ENCODE data around the gene CD84.
A peak's percentile ranks its signal among the peaks of the same experiment; 100 is the strongest.
"Not testable (repeated sequence)": the region's sequence is repeated elsewhere in the genome, so short reads cannot be mapped to it uniquely, and the experiment has no call there.

CD84 gene

DNA sequence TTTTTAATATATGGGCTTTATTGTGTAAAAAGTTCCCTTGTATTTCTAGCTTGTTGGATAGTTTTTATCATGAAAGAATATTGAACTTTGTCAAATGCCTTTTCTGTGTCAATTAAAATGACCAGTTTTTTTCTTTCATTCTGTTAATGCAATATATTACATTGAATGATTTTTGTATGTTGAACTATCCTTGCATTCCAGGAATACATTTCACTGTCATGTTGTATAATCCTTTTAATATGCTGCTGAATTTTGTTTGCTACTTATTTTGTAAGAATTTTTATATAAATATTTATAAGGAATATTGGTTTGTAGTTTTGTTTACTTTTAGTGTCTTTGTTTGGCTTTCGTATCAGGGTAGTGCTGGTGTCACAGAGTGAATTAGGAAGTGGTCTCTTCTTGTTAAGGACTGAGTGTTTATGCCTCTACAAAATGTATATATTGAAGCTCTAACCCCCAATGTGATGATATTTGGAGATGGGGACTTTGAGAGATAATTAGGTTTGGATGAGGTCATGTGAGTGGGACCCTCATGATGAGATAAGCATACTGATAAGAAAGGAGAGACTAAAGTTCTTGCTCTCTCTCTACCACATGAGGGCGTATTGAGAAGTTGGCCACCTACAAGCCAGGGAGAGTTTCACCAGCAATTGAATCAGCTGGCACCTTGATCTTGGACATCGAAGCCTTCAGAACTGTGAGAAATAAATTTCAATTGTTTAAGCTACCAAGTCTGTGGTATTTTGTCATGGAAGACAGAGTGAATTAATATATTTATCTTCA lies 44.3 kb downstream of the CD84 start:
- no peak for DNase-seq
- H3K27me3 Mint-ChIP-seq, result no peaks in the 10 kb centered on the region
- H3K9me3 Mint-ChIP-seq, result peaks cover 26% of the 10 kb centered on the region
- H3K4me1 Mint-ChIP-seq (ENCODE audit: low read depth), result peaks cover 34% of the 10 kb centered on the region
- no peak overlapping the region for H3K4me3 Mint-ChIP-seq
- H3K27ac Mint-ChIP-seq, result no peak overlapping the region
- peaks cover 16% of the 10 kb centered on the region for H3K36me3 Mint-ChIP-seq (ENCODE audit: low read depth)

DNA sequence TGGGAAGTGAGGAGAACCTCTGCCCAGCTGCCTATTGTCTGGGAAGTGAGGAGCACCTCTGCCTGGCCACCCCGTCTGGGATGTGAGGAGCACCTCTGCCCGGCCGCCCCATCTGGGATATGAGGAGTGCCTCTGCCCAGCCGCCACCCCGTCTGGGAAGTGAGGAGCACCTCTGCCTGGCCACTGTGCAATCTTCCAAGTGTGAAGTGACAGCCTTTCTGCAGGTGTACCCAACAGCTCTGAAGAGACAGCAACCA lies 46.8 kb downstream of the CD84 start:
- H3K27ac Mint-ChIP-seq, H3K27me3 Mint-ChIP-seq, DNase-seq, H3K4me3 Mint-ChIP-seq: not testable (repeated sequence)
- Mint-ChIP-seq H3K9me3 (peaks cover 36% of the 10 kb centered on the region), H3K4me1 (ENCODE audit: low read depth) (peaks cover 39% of the 10 kb centered on the region), H3K36me3 (ENCODE audit: low read depth) (peaks cover 16% of the 10 kb centered on the region)

DNA sequence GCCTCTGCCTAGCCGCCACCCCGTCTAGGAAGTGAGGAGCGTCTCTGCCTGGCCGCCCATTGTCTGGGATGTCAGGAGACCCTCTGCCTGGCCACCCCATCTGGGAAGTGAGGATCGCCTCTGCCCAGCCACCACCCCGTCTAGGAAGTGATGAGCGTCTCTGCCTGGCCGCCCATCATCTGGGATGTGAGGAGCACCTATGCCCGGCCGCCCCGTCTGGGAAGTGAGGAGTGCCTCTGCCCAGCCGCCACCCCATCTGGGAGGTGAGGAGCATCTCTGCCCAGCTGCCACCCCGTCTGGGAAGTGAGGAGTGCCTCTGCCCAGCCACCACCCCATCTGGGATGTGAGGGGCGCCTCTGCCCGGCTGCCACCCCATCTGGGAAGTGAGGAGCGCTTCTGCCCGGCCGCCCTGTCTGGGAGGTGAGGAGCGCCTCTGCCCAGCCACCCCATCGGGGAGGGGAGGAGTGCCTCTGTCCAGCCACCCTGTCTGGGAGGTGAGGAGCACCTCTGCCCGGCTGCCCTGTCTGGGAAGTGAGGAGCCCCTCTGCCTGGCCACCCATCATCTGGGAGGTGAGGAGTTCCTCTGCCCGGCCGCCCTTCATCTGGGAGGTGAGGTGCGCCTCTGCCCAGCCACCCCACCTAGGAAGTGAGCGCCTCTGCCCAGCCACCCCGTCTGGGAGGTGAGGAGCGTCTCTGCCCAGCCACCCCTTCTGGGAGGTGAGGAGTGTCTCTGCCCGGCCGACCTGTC lies 47.3 kb downstream of the CD84 start:
- Mint-ChIP-seq H3K9me3 (peaks cover 37% of the 10 kb centered on the region), H3K36me3 (ENCODE audit: low read depth) (peaks cover 16% of the 10 kb centered on the region), H3K4me1 (ENCODE audit: low read depth) (peaks cover 42% of the 10 kb centered on the region)
- not testable (repeated sequence) for DNase-seq, H3K4me3 Mint-ChIP-seq, H3K27ac Mint-ChIP-seq, H3K27me3 Mint-ChIP-seq

DNA sequence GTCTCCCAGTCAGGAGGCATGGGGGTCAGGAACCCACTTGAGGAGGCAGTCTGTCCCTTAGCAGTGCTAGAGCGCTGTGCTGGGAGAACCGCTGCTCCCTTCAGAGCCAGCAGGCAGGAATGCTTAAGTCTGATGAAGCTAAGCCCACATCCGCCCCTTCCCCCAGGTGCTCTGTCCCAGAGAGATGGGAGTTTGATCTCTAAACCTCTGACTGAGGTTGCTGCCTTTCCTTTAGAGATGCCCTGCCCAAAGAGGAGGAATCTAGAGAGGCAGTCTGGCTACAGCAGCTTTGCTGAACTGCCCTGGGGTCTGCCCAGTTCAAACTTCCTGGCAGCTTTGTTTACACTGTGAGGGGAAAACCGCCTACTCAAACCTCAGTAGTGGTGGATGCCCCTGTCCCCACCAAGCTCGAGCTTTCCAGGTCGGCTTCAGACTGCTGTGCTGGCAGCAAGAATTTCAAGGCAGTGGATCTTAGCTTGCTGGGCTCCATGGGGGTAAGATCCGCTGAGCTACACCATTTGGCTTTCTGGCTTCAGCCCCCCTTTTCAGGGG lies 49.8 kb downstream of the CD84 start:
- H3K36me3 Mint-ChIP-seq (ENCODE audit: low read depth), result peaks cover 20% of the 10 kb centered on the region
- not testable (repeated sequence) for H3K27me3 Mint-ChIP-seq, DNase-seq, H3K27ac Mint-ChIP-seq, H3K4me3 Mint-ChIP-seq
- H3K9me3 Mint-ChIP-seq, result peaks cover 35% of the 10 kb centered on the region
- H3K4me1 Mint-ChIP-seq (ENCODE audit: low read depth), result peaks cover 40% of the 10 kb centered on the region

DNA sequence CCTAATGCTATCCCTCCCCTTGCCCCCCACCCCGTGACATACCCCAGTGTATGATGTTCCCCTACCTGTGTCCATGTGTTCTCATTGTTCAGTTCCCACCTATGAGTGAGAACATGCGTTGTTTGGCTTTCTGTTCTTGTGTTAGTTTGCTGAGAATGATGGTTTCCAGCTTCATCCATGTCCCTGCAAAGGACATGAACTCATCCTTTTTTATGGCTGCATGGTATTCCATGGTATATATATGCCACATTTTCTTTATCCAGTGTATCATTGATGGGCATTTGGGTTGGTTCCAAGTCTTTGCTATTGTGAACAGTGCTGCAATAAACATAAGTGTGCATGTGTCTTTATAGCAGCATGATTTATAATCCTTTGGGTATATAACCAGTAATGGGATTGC lies 55.5 kb downstream of the CD84 start:
- Mint-ChIP-seq H3K36me3 (ENCODE audit: low read depth) (peaks cover 48% of the 10 kb centered on the region), H3K9me3 (peaks cover 30% of the 10 kb centered on the region), H3K4me3 (peak overlapping the region; percentile 26), H3K4me1 (ENCODE audit: low read depth) (peaks cover 67% of the 10 kb centered on the region), H3K27ac (peak overlapping the region; percentile 81)
- H3K27me3 Mint-ChIP-seq, DNase-seq: not testable (repeated sequence)

DNA sequence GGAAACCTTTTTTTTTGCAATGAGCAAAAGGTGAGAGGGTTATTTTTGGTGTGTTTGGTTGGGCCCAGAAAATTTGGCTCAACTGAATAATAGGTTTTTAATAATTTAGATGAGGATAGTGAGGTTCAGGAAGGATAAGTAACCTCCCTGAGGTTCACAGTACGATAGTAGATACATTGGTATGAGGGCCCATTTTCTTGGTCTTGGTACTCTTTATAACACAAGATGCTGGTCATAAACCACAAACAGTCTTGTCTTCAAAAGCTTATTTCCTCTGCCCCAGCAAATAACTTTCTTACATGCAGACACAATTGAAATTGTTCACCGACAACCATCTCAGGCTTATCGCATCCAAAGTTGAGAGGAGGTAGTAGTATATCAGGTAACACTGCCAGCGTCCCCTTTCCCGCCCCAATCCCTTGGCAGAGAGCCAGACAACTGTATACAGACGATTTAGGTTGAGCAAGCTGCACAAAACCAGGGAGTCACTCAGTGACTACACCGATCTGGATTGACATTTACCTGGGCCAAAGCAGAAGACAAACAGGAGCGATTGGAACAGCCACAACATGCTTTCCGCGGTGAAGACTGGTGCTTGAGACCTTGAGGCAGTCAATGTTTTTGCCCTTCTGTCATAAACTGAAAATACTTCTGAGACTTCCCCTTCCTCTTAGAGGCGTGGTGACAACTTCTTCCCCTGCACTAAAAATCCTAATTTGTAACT lies 56.5 kb downstream of the CD84 start, which contains the start of gene SLAMF6:
Gene SLAMF6, minus strand, starts transcription at position 634 of the 724 bp plus-strand sequence. Its CDS starts 63 bp downstream, at position 571.
- H3K4me3 Mint-ChIP-seq, result peak within 1 kb of the TSS; percentile 91
- H3K4me1 Mint-ChIP-seq (ENCODE audit: low read depth), result peaks cover 72% of the 10 kb centered on the region
- peaks cover 29% of the 10 kb centered on the region for H3K9me3 Mint-ChIP-seq
- no peaks in the 10 kb centered on the region for H3K27me3 Mint-ChIP-seq
- peak within 1 kb of the TSS; percentile 97 for H3K27ac Mint-ChIP-seq
- peak; percentile 72 for DNase-seq
- peaks cover 57% of the 10 kb centered on the region for H3K36me3 Mint-ChIP-seq (ENCODE audit: low read depth)

DNA sequence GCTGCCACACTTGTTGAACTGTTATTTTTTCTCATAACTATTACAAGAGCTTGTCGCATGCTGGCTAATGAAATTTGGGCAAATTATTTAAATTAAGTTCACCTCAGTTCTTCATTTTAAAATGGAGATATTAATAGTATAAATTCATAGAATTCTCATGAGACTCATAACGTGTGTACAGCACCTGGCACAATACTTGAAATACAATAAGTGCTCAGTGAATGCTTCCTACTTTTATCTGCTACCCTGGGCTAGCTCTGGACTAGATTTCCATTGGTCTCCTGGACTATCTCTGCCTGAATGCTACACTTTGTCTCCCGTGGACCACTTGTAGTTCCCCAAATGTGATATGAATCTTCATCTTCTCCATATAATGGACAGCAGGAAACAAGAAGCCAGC lies 57.2 kb downstream of the CD84 start:
- H3K4me3 Mint-ChIP-seq, result peak overlapping the region; percentile 91
- peak overlapping the region; percentile 97 for H3K27ac Mint-ChIP-seq
- peaks cover 63% of the 10 kb centered on the region for H3K36me3 Mint-ChIP-seq (ENCODE audit: low read depth)
- DNase-seq, result no peak
- H3K4me1 Mint-ChIP-seq (ENCODE audit: low read depth), result peaks cover 71% of the 10 kb centered on the region
- peaks cover 24% of the 10 kb centered on the region for H3K9me3 Mint-ChIP-seq
- no peaks in the 10 kb centered on the region for H3K27me3 Mint-ChIP-seq

DNA sequence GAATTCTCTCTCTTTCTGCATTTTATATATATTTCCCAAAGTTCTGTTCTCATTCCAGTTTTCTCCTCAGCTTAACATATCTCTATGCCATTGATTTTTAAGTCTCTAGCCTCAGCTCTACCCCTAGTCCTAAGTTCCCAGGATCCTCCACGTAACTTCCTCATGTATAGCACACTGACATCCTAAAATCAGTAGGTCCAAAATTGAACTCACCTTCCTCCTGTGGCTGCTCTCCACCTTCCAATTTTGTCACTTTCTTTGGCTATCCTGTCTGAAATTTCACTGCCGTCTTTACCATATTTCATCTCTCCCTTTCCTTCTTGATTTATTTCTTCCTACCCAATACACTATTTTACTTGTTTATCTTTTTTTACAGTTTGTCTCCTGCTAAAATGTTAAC lies 57.7 kb downstream of the CD84 start:
- peaks cover 71% of the 10 kb centered on the region for H3K4me1 Mint-ChIP-seq (ENCODE audit: low read depth)
- peak overlapping the region; percentile 91 for H3K4me3 Mint-ChIP-seq
- peak overlapping the region; percentile 97 for H3K27ac Mint-ChIP-seq
- H3K36me3 Mint-ChIP-seq (ENCODE audit: low read depth), result peaks cover 63% of the 10 kb centered on the region
- no peaks in the 10 kb centered on the region for H3K27me3 Mint-ChIP-seq
- no peak for DNase-seq
- H3K9me3 Mint-ChIP-seq, result peaks cover 18% of the 10 kb centered on the region

DNA sequence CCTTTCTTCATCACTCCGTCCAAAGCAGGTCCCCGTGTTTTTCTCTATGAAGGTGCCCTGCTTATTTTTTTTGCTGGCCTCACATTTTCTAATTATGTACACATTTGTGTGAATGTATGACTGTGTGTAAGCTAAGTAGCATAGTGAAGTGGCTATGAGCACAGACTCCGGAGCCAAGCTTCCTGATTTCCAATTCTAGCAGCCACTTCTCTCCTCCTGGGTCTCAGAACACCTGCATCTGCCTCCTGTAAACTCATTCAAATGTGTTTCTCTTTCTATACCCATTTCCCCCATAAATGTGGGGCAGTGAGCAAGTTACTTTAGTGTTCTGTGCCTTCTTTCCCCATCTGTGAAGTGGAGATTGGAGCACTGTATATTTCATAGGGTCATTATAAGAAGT lies 58.3 kb downstream of the CD84 start:
- peaks cover 59% of the 10 kb centered on the region for H3K36me3 Mint-ChIP-seq (ENCODE audit: low read depth)
- no peak for DNase-seq
- peak overlapping the region; percentile 91 for H3K4me3 Mint-ChIP-seq
- peaks cover 75% of the 10 kb centered on the region for H3K4me1 Mint-ChIP-seq (ENCODE audit: low read depth)
- H3K27ac Mint-ChIP-seq, result peak overlapping the region; percentile 97
- H3K9me3 Mint-ChIP-seq, result peaks cover 15% of the 10 kb centered on the region
- H3K27me3 Mint-ChIP-seq, result no peaks in the 10 kb centered on the region

DNA sequence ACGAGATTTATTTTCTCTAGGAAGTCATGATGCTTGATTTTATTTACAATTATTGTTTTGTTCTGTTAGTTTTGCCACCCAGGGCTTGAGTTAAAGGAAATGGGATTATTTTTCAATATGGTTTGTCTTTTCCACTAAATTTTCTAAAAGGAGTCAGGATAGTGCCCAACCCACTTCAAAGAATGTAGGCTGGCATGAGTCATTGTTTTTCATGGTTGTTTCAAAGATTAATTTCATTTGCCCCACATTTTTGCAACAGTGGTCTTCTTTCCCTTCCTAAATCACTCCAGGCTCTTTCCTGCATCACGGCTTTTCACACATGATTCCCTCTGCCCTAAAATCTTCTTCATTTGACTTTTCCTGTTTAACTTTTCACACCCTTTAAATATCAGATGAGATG lies 58.7 kb downstream of the CD84 start:
- DNase-seq, result no peak
- H3K9me3 Mint-ChIP-seq, result peaks cover 13% of the 10 kb centered on the region
- H3K27me3 Mint-ChIP-seq, result no peaks in the 10 kb centered on the region
- peaks cover 79% of the 10 kb centered on the region for H3K4me1 Mint-ChIP-seq (ENCODE audit: low read depth)
- H3K36me3 Mint-ChIP-seq (ENCODE audit: low read depth), result peaks cover 57% of the 10 kb centered on the region
- peak overlapping the region; percentile 91 for H3K4me3 Mint-ChIP-seq
- peak overlapping the region; percentile 97 for H3K27ac Mint-ChIP-seq

DNA sequence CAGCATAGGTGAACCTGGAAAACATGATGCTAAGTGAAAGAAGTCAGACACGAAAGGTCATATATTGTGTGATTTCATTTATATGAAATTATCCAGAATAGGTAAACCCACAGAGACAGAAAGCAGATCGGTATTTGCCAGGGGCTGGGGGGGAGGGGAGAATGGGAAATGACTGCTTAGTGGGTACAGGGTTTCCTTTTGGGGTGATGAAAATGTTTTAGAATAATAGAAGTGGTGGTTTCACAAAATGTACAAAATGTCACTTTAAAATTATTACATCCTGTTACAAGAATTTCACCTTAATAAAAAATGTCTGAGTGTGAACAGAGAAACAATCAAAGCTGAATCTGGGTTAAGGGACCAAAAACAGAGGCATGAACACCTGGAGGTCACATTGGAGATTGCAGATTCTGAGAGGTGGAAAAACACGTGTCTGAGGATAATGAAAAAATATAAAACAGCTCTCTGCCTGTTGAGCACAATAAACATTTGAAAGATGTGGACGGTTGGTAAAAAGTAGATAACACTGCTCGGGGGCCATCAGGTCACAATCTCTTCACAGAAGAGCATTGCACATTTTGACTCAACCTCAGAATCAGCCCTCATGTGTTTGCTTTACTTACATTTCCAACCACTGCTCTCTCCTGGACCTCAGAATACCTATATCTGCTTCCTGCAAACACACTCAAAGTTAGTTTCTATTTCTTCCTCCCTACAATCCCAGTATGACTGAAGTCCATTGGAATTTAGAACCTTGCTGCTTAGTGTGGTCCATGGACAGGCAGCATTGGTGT lies 59.5 kb downstream of the CD84 start:
- peak overlapping the region; percentile 91 for H3K4me3 Mint-ChIP-seq
- H3K9me3 Mint-ChIP-seq, result peaks cover 5% of the 10 kb centered on the region
- H3K36me3 Mint-ChIP-seq (ENCODE audit: low read depth), result peaks cover 57% of the 10 kb centered on the region
- H3K27ac Mint-ChIP-seq, result peak overlapping the region; percentile 97
- peaks cover 87% of the 10 kb centered on the region for H3K4me1 Mint-ChIP-seq (ENCODE audit: low read depth)
- H3K27me3 Mint-ChIP-seq, result no peaks in the 10 kb centered on the region
- DNase-seq, result no peak

DNA sequence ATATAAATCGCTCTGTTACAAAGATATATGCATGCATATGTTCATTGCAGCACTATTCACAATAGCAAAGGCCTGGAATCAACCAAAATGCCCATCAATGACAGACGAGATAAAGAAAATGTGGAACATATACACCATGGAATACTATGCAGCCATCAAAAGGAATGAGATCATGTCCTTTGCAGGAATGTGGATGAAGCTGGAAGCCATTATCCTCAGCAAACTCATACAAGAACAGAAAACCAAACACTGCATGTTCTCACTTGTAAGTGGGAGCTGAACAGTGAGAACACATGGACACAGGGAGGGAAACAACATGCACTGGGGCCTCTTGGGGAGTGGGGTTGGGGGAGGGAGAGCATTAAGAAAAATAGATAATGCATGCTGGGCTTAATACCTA lies 61.8 kb downstream of the CD84 start:
- peak overlapping the region; percentile 72 for H3K27ac Mint-ChIP-seq
- not testable (repeated sequence) for H3K27me3 Mint-ChIP-seq, H3K4me3 Mint-ChIP-seq, DNase-seq, H3K9me3 Mint-ChIP-seq
- peaks cover 69% of the 10 kb centered on the region for H3K36me3 Mint-ChIP-seq (ENCODE audit: low read depth)
- peaks cover 96% of the 10 kb centered on the region for H3K4me1 Mint-ChIP-seq (ENCODE audit: low read depth)

DNA sequence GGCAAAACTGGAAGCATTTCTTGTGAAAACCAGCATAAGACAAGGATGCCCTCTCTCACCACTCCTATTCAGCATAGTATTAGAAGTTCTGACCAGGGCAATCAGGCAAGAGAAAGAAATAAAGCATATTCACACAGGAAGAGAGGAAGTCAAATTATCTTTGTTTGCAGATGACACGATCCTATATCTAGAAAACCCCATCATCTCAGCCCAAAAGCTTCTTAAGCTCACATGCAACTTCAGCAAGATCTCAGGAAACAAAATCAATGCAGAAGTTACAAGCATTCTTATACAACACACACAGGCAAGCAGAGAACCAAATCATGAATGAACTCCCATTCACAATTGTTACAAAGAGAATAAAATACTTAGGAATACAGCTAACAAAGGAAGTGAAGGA lies 63.4 kb downstream of the CD84 start:
- H3K4me3 Mint-ChIP-seq, result peak overlapping the region; percentile 25

DNA sequence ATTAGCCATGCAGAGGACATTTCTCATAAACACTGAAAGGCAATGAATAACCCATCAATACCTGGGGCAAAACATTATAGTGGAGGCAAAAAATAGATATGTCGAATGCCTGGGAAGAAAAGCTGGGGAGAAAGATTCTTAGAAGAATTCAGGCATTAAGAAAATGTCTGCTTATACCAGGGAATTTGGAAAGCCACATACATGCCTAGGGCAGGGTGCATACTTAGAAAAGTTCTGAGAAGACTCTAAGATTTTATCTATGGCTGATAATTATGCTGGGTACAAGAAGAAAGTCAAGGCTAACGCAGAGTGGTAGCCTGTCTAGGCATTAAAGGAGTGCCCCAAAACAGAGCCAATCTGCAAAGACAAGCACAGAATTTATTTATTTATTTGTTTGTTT lies 74.6 kb downstream of the CD84 start:
- DNase-seq, result no peak
- H3K9me3 Mint-ChIP-seq, result peaks cover 30% of the 10 kb centered on the region
- H3K4me1 Mint-ChIP-seq (ENCODE audit: low read depth), result peaks cover 54% of the 10 kb centered on the region
- no peaks in the 10 kb centered on the region for H3K27me3 Mint-ChIP-seq
- peaks cover 90% of the 10 kb centered on the region for H3K36me3 Mint-ChIP-seq (ENCODE audit: low read depth)
- H3K27ac Mint-ChIP-seq, result peak overlapping the region; percentile 16
- H3K4me3 Mint-ChIP-seq, result no peak overlapping the region

More for the DNA sequence above, 63.4 kb downstream of the CD84 start:
- Mint-ChIP-seq H3K27ac (peak overlapping the region; percentile 72), H3K36me3 (ENCODE audit: low read depth) (peaks cover 71% of the 10 kb centered on the region), H3K9me3 (peaks cover 16% of the 10 kb centered on the region), H3K4me1 (ENCODE audit: low read depth) (peaks cover 93% of the 10 kb centered on the region)
- not testable (repeated sequence) for DNase-seq, H3K27me3 Mint-ChIP-seq
